NCI-H1092 (cell line): ENCODE measurements around the gene EN2.
"Not testable (repeated sequence)": the region's sequence is repeated elsewhere in the genome, so short reads cannot be mapped to it uniquely, and the experiment has no call there.

Experiments used
- DNase-seq: peaks from one replicate; lab custom pipeline; 2025; lab: John Stamatoyannopoulos, UW

The EN2 gene

GRCh38 chr7:155425887-155426286 is 32.0 kb upstream of the EN2 start:
- DNase-seq: no peak

DNA sequence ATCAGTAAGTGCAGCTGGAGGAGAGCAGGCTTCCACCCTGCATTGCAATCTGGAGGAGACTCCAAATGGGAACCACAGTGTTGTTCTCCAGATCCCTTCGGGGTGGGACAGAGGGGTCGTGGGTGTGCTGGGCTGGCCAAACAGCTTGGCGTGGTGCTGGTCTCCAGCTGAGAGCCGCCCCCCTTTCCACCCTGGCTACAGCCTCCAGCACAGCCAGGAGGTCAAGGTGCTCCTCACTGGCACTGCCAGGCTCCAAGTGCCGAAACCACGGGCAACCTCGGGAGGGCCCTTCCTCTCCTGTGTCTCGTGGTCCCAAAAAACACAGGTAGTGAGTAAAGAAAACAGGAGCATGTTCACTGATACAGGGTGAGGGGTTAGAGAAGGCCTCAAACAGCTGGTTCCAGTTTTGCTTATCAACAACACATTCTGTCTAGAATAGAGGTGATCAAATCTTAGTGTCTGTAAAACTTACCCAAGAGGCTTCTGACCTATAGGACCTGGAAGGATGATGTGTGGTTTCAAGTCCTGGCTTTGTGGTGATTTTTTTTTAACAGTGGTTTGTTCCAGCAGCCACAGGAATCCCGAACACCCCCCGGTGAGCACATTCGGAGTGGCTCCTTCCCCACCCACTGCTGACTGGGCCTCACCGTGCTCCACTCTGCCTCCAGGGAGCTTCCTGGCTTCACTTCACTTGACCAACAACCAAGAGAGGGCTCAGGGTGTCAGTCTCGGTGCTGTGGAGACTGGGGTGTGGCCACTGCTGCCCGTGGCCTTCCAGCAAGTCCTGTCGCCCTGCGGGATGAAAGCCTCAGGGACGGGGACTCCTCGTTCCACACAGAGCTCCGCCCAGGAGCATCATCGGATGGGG is 31.2 kb upstream of the EN2 start:
- no peak for DNase-seq

- no peak for DNase-seq
These were observed 30.4 kb upstream of the EN2 start for GRCh38 chr7:155427411-155428038.

DNA sequence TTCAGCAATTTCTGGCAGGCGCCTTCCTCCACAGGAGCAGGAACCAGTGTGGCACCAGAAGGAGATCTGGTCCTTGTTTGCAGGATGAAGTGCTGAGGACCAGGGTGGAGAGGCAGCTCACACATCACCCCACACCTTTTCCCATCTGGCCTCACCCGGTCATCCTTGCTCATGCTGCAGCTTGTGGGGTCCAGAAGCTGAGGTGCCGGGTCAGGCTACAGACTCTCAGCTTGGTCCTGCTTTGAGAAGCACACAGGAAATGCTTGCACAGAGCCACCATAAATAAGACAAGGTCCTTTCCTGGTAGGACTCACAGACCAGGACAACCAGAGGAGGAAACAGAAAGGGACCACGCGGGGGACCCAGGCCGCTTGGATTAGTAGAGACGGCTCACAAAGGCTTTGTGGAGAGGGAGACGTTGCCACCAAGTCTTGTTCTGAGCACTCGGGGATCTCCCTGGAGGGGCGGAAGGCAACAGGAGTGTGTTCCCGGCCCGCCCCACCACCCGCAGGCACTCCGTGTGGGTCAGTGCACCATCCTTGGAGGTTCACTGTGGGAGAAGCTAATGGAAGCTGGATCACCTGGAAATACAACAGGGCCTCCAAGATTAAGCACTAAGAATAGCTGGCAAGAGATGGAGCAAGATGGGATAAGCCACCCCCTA is 29.6 kb upstream of the EN2 start:
- DNase-seq: no peak

DNA sequence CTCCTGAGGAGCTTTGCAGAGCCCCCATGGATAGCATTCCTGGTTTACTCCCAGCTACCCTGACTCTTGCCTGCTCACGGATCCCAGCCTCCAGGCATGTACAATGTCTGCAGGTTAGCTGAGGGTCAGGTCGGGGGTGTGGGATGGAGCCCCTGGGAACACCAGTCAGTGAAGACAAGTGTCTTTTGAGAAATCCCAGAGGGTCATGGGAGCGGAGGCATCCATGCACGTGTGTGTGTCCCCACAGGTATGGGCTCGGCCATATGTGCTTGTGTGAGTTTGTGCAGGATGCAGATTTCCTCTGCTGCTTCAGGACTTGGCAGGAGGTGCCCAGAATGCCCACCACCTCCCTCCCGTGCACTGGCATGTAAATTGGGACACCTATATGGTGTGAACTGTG is 28.3 kb upstream of the EN2 start:
- no peak for DNase-seq

DNA sequence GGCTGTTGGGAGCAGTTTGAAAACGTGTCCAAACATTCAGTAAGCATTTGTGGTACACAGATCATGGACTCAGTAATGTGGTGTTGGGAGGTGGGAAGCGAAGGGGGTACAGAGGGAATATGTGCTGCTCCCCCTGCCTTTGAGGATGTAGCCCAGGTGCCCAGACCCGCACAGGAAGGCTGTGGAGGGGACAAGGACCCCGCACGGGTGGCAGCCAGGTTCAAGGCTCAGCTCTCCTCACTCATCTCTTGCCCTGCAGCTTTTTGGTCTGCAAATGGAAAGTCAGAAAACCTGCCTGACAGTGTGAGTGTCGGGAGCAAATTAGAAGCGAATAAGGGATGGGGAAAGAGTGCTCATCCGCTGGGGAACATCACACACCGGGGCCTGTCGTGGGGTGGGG is 27.3 kb upstream of the EN2 start:
- no peak for DNase-seq

DNA sequence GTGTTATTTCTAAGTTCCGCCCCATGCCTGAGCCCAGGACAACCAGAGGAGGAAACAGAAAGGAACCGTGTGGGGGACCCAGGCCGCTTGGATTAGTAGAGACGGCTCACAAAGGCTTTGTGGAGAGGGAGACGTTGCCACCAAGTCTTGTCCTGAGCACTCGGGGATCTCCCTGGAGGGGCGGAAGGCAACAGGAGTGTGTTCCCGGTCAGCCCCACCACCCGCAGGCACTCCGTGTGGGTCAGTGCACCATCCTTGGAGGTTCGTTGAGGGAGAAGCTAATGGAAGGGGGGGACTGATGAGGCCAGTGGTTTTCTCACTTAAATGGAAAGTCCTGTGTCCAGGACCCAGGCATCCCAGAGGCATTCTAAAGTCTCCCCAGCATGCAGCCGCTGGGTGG is 26.7 kb upstream of the EN2 start:
- no peak for DNase-seq

- DNase-seq: no peak
These were observed 26.2 kb upstream of the EN2 start for GRCh38 chr7:155431711-155432110.

DNA sequence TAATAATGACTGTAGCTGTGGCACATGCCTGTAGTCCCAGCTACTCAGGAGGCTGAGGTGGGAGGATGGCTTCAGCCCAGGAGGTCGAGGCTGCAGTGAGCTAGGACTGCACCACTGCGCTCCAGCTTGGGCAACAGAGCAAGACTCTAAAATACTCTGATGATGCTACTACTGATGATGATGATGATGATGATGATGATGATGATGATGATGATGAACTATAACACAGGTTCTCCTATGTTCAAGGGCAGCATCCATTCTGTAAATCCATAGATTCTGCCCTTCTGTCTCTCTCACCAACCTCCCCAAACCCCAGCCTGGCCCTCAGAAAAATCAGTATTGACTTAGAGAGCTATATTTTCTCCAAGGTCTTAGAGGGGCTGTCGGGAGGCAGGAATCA is 22.8 kb upstream of the EN2 start:
- no peak for DNase-seq

- DNase-seq: no peak
These were observed 20.1 kb upstream of the EN2 start for GRCh38 chr7:155437836-155438235.

DNA sequence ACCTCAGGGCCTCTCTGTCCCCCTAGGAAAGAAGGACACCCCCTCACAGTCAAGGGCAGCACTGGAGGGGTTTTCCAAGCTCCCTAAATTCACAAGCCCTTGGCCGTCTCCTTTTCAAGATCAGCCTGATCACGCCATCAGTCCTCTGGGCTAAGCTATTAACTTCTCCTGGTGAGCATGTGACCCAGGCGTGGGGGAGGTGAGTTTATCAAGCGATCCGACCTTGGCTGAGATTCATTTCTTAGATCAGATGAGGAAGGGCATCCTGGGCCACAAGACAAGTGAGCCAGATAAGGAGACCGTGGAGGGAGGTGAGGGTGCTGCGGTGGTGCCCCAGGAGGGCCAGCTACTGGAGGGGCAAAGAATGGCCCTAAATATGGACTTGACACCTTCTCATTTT is 19.2 kb upstream of the EN2 start:
- DNase-seq: no peak

DNA sequence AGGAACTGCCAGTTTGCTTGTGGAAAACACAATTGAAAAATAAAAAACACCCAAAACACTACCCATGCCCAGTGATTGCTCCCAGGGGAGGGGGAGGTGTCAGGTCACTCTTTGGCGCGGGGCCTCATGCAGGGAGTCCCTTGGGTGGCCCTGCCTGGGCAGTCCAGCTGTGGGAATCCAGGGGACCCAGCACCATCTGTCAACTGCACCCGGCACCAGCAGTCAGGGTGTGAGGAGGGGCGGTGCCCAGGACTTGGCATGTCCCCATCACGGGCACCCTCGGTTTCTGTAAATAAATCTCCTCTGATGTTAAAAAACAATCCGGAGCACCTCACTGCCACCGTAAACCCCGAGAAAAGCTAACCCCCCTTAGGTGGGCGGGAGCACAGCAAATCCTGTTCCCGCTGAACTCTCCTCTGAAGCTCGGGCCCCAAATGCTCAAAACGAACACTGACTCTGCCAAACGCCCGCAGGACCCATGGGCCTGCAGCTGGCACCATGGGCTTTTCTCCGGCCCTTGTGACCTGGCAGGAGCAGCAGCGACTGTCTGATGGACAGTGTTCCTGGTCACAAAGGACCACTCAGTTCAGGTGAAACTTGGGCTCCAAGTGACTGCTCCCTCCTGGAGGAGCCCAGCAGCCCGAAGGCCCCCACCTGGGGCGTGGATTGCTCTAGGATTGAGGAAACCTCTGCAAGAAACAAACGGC is 18.5 kb upstream of the EN2 start:
- DNase-seq: no peak

- no peak for DNase-seq
These were observed 17.9 kb upstream of the EN2 start for GRCh38 chr7:155440018-155440410.

DNA sequence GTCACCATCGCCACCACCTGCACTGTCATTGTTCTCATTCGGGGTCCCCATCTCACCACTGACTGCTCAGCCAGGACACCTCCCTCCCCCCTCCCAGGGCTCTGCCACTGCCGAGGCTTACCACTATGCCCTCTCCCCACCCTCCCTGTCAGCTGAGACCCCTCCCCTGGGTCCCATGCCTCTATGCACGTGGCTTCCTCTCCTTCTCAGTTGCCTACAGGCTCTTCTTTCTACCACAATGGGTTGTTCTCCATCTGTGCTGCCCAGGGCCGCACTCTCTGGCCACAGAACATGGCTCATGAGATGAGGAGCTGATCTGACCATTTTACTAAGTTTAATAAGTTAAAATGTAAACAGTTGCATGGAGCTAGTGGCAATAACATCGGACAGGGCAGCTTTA is 16.1 kb upstream of the EN2 start:
- no peak for DNase-seq

DNA sequence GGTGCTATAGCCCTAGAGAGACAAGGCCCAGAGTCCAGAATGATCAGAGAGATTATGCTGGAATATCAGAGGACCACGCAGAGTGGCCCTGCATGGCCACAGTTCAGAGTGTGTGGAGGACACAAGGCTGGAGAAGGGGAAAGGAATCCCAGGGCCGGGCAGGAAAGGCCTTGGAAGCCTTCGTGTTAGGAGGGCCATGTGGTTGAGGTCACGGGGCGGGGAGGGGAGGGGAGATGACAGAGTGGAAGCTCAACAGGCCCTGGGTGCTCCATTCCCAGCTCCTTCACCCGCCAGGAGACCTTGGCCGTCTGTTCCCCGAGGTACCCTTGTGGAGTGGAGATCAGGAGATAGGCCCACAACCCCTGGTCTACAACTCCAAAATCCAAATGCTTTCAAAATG is 13.2 kb upstream of the EN2 start:
- DNase-seq: no peak

GRCh38 chr7:155445606-155446005 is 12.3 kb upstream of the EN2 start:
- DNase-seq: not testable (repeated sequence)

- no peak for DNase-seq
These were observed 10.3 kb upstream of the EN2 start for GRCh38 chr7:155447603-155448002.

GRCh38 chr7:155448632-155449007 is 9.3 kb upstream of the EN2 start:
- no peak for DNase-seq

GRCh38 chr7:155449008-155449868 is 8.7 kb upstream of the EN2 start:
- no peak for DNase-seq

DNA sequence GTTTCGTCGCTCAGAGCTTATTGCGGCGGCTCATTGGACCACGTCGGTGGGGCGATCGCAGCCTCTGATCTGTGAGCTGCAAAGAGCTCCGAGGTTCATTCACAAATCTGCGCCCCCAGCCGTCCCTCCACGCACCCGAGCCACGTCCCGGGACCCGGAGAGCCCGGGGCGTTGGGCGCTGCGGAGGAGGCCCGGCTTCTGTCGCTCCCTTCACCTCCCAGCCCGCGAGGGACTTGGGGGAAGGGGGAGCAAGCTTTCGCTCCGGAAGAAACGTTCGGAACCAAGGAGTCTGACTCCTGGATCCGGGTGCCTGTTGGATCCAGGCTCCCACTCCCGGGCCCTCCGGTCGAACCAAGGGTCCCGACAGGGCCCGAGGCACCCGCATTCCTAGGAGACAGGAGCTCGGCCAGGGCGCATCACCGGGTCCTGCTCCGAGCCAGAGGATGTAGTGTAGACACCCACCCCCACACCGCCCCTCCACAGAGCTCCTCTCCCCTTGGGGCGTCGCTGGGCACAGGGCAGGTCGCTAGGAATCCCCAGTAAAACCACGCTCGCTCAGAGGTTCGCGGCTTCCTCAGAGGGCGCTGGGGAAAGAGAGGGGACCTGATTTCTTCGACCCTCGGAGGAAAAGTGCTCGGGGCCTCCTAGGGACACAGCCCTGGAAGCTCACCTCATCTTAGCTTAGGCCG is 7.9 kb upstream of the EN2 start:
- DNase-seq: no peak

DNA sequence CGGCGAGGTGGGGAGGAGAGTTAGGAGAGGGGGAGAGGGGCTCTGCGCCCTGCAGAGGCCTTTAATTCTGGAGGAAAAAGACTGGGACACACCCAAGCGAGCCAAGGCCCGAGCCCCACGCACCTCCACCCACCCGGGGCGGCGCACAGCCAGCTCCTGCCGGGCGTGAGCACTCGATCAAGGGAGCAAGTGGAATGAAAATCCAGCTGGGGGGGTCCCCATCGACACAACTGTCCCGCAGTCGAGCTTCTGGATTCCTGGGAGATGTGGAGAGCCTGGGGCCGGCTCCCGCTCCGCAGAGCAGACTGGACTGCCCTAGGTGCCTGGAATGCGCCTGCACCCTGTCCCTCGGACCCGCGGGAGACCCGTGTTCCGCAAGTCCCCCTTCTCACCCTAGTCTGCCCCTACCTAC is 7.4 kb upstream of the EN2 start:
- no peak for DNase-seq
